Panc1 (cell line): ENCODE measurements around the gene PTPA. TPM values are rescaled to one million over a fixed set of nuclear protein-coding genes. Genes with fewer than 3 reads are reported as not detected.

Experiments
- ATAC-seq: fragments of 200-7000 bp; cut with Tn5 transposase; 2 replicates; pipeline ENCODE4 v1.9.1; 2020; ENCODE audit warnings: mild to moderate bottlenecking, moderate library complexity
- BruUV-seq: library from RNA; stranded (reverse); fragments of 400-500 nt; replicated peaks from 2 replicates; lab custom pipeline; 2021; lab: Mats Ljungman, UMichigan
- CTCF ChIA-PET: fragments of 300-600 bp; sonication (Branson Sonifier 250); formaldehyde crosslinking; loops from one replicate; lab custom pipeline; 2022; ENCODE audit warnings: antibody characterized with exemption; lab: Charles Lee
- POLR2A ChIA-PET: fragments of 300-600 bp; sonication (Branson Sonifier 250); formaldehyde crosslinking; loops from one replicate; lab custom pipeline; 2022; ENCODE audit warnings: antibody characterized with exemption; lab: Charles Lee
- DNase-seq: peaks from one replicate; pipeline ENCODE4 v3.0.0-alpha.2; 2010; ENCODE audit warnings: low read depth, low spot score
- H3K27ac ChIP-seq: 2 replicates; pipeline ENCODE4 v1.5.1; 2011; ENCODE audit warnings: mild to moderate bottlenecking, low read length, inconsistent platforms
- H3K27me3 ChIP-seq: fragments of 200-500 bp; sonication (Bioruptor generic); 2 replicates; pipeline ENCODE4 v1.6.0; 2014; ENCODE audit warnings: low read length, inconsistent platforms; ENCODE audit not compliant: control insufficient read depth, insufficient read depth
- H3K36me3 ChIP-seq: fragments of 200-500 bp; sonication (Bioruptor generic); 2 replicates; pipeline ENCODE4 v1.5.1; 2014; ENCODE audit warnings: inconsistent platforms, mild to moderate bottlenecking, low read length, moderate library complexity; ENCODE audit not compliant: control insufficient read depth, insufficient read depth
- H3K4me1 ChIP-seq: 2 replicates; pipeline ENCODE4 v1.5.1; 2011; ENCODE audit warnings: inconsistent platforms, mild to moderate bottlenecking, low read length, moderate library complexity; ENCODE audit not compliant: control insufficient read depth, insufficient read depth
- H3K4me3 ChIP-seq, 2 experiments: 2 replicates each; pipeline ENCODE4 v1.5.1; 2011 to 2012; ENCODE audit warnings: low read depth in 2 of 2, low read length in 2 of 2, mild to moderate bottlenecking in 2 of 2, inconsistent platforms in 1 of 2, moderate library complexity in 1 of 2
- H3K9me3 ChIP-seq: fragments of 200-500 bp; sonication (Bioruptor generic); 2 replicates; pipeline ENCODE4 v1.5.1; 2014; ENCODE audit warnings: low read depth, mild to moderate bottlenecking, inconsistent platforms, low read length, moderate library complexity; ENCODE audit not compliant: control insufficient read depth, insufficient read depth
- CTCF ChIP-seq: fragments of 450-650 bp; IDR thresholded peaks from 2 replicates; pipeline ENCODE4 v1.5.1; 2017; ENCODE audit warnings: mild to moderate bottlenecking
- POLR2AphosphoS5 ChIP-seq: IDR thresholded peaks from 2 replicates; pipeline ENCODE4 v1.6.1; 2012; ENCODE audit warnings: mild to moderate bottlenecking, low read depth, low read length, moderate library complexity
- REST ChIP-seq, 2 experiments: IDR thresholded peaks; 2 replicates each; pipeline ENCODE4 v1.6.1; 2011 to 2012; ENCODE audit warnings: low read depth in 2 of 2, control low read depth in 1 of 2, low read length in 1 of 2, mild to moderate bottlenecking in 1 of 2, moderate library complexity in 1 of 2; ENCODE audit not compliant: insufficient read depth in 1 of 2
- SIN3A ChIP-seq: IDR thresholded peaks from 2 replicates; pipeline ENCODE4 v1.6.1; 2012; ENCODE audit warnings: low read depth, mild to moderate bottlenecking, low read length, moderate library complexity, borderline replicate concordance; ENCODE audit not compliant: insufficient read depth
- TCF7L2 ChIP-seq: IDR thresholded peaks from 2 replicates; pipeline ENCODE4 v1.6.1; 2011; ENCODE audit warnings: mild to moderate bottlenecking, low read depth, low read length, inconsistent platforms
- in situ Hi-C: cut with HindIII; loops from 2 replicates; pipeline ENCODE4 v1.10.0; 2016; ENCODE audit warnings: low sequenced_read_pairs, low pct_unique_long_range_greater_than_20kb
- intact Hi-C: fragments of 100-400 bp; cut with micrococcal nuclease; formaldehyde crosslinking; loops from one replicate; pipeline ENCODE4 v1.10.0; 2022; ENCODE audit not compliant: unreplicated experiment
- total RNA-seq: library from RNA; stranded (reverse); gene quantifications from one replicate; pipeline ENCODE4 v1.2.1, GENCODE V29; 2021; ENCODE audit not compliant: unreplicated experiment

Gene PTPA
- total RNA-seq, 1 experiment from 2014 or later, result 114 TPM

- no peaks in the 10 kb centered on the region; the same call in 1 of the 2 replicates for H3K36me3 ChIP-seq
- H3K4me3 ChIP-seq, result peak overlapping the region; percentile 74 to 81
- ChIA-PET POLR2A (interaction anchor here (0.7 kb wide), 2 partner anchors 40 to 274 kb away, joined by 3 to 4 read pairs; no protein-coding TSS in a partner anchor), CTCF (interaction anchor here (0.6 to 1.6 kb wide), 2 partner anchors 32 to 310 kb away, joined by 7 to 8 read pairs; no protein-coding TSS in a partner anchor)
- BruUV-seq, result no TSS peak
- DNase-seq (no peak), ATAC-seq (no peak)
- intact Hi-C loops (loop anchor here (5.0 kb wide), 3 partner anchors 162 to 432 kb away; no protein-coding TSS in a partner anchor), in situ Hi-C loops (no loop called here)
- H3K4me1 ChIP-seq, result peaks cover 23% of the 10 kb centered on the region
- H3K27ac ChIP-seq, result peak overlapping the region; percentile 95
- H3K27me3 ChIP-seq, result no peaks in the 10 kb centered on the region
- H3K9me3 ChIP-seq, result no peaks in the 10 kb centered on the region
- TF ChIP-seq CTCF, result no peak
- no peak for TF ChIP-seq TCF7L2
- TF ChIP-seq SIN3A, result no peak
- no peak for TF ChIP-seq POLR2AphosphoS5
- TF ChIP-seq REST (IDR thresholded peaks at IDR 0.05; ENCODE audit: insufficient read depth in 1 of 2, low read depth in 2 of 2, low read length in 1 of 2), result no peak
Observed at GRCh38 chr9:129175515-129175824, 64.3 kb downstream of the PTPA start.

GRCh38 chr9:129175825-129176633 lies 64.8 kb downstream of the PTPA start:
- DNase-seq, result no peak
- in situ Hi-C loops, result no loop called here
- Histone ChIP-seq H3K27me3 (no peaks in the 10 kb centered on the region), H3K36me3 (no peaks in the 10 kb centered on the region; the same call in 1 of the 2 replicates), H3K4me3 (peak overlapping the region; percentile 74 to 81), H3K27ac (peak overlapping the region; percentile 95), H3K9me3 (no peaks in the 10 kb centered on the region), H3K4me1 (peaks cover 22% of the 10 kb centered on the region)
- no TSS peak for BruUV-seq
- intact Hi-C loops, result loop anchor here (5.0 kb wide), 3 partner anchors 161 to 431 kb away; no protein-coding TSS in a partner anchor
- POLR2A ChIA-PET, result no interaction called here
- TF ChIP-seq POLR2AphosphoS5, result peak; percentile 76
- 0 out of 2 replicates have a peak, but pooled peaks have one; percentile 25 for TF ChIP-seq TCF7L2
- no peak for TF ChIP-seq REST (IDR thresholded peaks at IDR 0.05; ENCODE audit: insufficient read depth in 1 of 2, low read depth in 2 of 2, low read length in 1 of 2)
- peak; percentile 36 for ATAC-seq
- CTCF ChIA-PET, result interaction anchor here (0.6 to 1.6 kb wide), 2 partner anchors 33 to 47 kb away, joined by 3 to 7 read pairs; no protein-coding TSS in a partner anchor
